Kidney tubule cell (primary cell): ENCODE data around the gene SEMA3B.
"Not testable (repeated sequence)": the region's sequence is repeated elsewhere in the genome, so short reads cannot be mapped to it uniquely, and the experiment has no call there.

Experiments
- DNase-seq: peaks from one replicate; pipeline ENCODE4 v3.0.0-alpha.2; 2018; ENCODE audit warnings: low spot score

SEMA3B gene

GRCh38 chr3:50258979-50259378 is 10.0 kb upstream of the SEMA3B start:
- DNase-seq: no peak

GRCh38 chr3:50259432-50260026 is 9.4 kb upstream of the SEMA3B start:
- no peak for DNase-seq

GRCh38 chr3:50260027-50260941 is 8.7 kb upstream of the SEMA3B start:
- peak; percentile 92 for DNase-seq

GRCh38 chr3:50260942-50261441 is 8.0 kb upstream of the SEMA3B start:
- no peak for DNase-seq

- no peak for DNase-seq
Observed at GRCh38 chr3:50261505-50261904, 7.4 kb upstream of the SEMA3B start.

- DNase-seq: not testable (repeated sequence)
Observed at GRCh38 chr3:50262200-50262599, 6.7 kb upstream of the SEMA3B start.

GRCh38 chr3:50262778-50263177 is 6.2 kb upstream of the SEMA3B start:
- DNase-seq: no peak

- DNase-seq: no peak
Observed at GRCh38 chr3:50263478-50264382, 5.2 kb upstream of the SEMA3B start.

- peak; percentile 97 for DNase-seq
Observed at GRCh38 chr3:50264383-50264963, 4.5 kb upstream of the SEMA3B start.

GRCh38 chr3:50264964-50265485 is 3.9 kb upstream of the SEMA3B start:
- DNase-seq: peak; percentile 93

GRCh38 chr3:50265571-50265970 is 3.4 kb upstream of the SEMA3B start:
- no peak for DNase-seq

- DNase-seq: no peak
Observed at GRCh38 chr3:50266017-50266416, 2.9 kb upstream of the SEMA3B start.

GRCh38 chr3:50266836-50267235 is 2.1 kb upstream of the SEMA3B start:
- no peak for DNase-seq

GRCh38 chr3:50267280-50267913 is 1.6 kb upstream of the SEMA3B start:
- no peak for DNase-seq

GRCh38 chr3:50268276-50268675 is 671 bp upstream of the SEMA3B start:
- no peak for DNase-seq

- DNase-seq: no peak
Observed at GRCh38 chr3:50269460-50269859, 513 bp downstream of the SEMA3B start.

- peak; percentile 75 for DNase-seq
Observed at GRCh38 chr3:50269977-50270413, 1.0 kb downstream of the SEMA3B start.

- no peak for DNase-seq
Observed at GRCh38 chr3:50270422-50271224, 1.7 kb downstream of the SEMA3B start.

- no peak for DNase-seq
Observed at GRCh38 chr3:50271314-50271936, 2.5 kb downstream of the SEMA3B start.

GRCh38 chr3:50272538-50272910 is 3.6 kb downstream of the SEMA3B start:
- DNase-seq: peak; percentile 70
